ENCODE results near the gene SUSD6. TPM values are rescaled to one million over a fixed set of nuclear protein-coding genes. Genes with fewer than 3 reads are reported as not detected.
"Not testable (repeated sequence)": the region's sequence is repeated elsewhere in the genome, so short reads cannot be mapped to it uniquely, and the experiment has no call there.

SUSD6 gene
- total and polyA plus RNA-seq, 4 donors = 6.8 to 10.8 (median 7.6) TPM

GRCh38 chr14:69637503-69638031, 26.2 kb downstream of the SUSD6 start (continued):
- TF ChIP-seq, protein P1, sequence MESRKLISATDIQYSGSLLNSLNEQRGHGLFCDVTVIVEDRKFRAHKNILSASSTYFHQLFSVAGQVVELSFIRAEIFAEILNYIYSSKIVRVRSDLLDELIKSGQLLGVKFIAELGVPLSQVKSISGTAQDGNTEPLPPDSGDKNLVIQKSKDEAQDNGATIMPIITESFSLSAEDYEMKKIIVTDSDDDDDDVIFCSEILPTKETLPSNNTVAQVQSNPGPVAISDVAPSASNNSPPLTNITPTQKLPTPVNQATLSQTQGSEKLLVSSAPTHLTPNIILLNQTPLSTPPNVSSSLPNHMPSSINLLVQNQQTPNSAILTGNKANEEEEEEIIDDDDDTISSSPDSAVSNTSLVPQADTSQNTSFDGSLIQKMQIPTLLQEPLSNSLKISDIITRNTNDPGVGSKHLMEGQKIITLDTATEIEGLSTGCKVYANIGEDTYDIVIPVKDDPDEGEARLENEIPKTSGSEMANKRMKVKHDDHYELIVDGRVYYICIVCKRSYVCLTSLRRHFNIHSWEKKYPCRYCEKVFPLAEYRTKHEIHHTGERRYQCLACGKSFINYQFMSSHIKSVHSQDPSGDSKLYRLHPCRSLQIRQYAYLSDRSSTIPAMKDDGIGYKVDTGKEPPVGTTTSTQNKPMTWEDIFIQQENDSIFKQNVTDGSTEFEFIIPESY (IDR thresholded peaks at IDR 0.05) = peak; percentile 62
- peak; percentile 92 for TF ChIP-seq NR2F2 (IDR thresholded peaks at IDR 0.05)
- TF ChIP-seq HNF4G (IDR thresholded peaks at IDR 0.05) = peak; percentile 91
- TF ChIP-seq GABPA (IDR thresholded peaks at IDR 0.05 in 1 of 2, conservative IDR thresholded peaks at IDR 0.05 in 1 of 2) = no peak
- TF ChIP-seq RAD21 (IDR thresholded peaks at IDR 0.05) = peak; percentile 27 to 66

GRCh38 chr14:69640931-69641330, 29.5 kb downstream of the SUSD6 start:
- H3K27ac ChIP-seq (ENCODE audit: low read depth in 1 of 2, low read length in 2 of 2) = no peak overlapping the region
- WGBS = 97% methylated on average over 1 of the region's 1 CpG
- DNase-seq (ENCODE audit: low spot score) = no peak

DNA sequence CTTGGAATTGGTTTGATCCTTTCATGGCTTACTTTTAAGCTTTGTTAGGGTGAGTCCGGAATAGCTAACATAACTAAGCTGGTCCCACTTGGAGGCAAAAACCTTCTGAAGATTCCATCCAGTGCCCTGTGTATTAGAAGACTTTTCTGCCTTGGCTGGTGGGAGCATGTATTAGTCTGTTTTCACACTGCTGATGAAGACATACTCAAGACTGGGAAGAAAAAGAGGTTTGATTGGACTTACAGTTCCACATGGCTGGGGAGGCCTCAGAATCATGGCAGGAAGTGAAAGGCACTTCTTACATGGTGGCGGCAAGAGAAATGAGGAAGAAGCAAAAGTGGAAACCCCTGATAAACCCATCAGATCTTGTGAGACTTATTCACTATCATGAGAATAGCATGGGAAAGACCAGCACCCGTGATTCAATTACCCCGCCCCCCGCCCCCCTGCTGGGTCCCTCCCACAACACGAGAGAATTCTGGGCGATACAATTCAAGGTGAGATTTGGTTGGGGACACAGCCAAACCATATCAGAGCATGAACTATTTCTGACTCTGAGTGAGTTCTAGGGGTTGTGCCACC, 30.9 kb downstream of the SUSD6 start:
- not testable (repeated sequence) for H3K36me3 ChIP-seq (ENCODE audit: control insufficient read depth in 4 of 4, insufficient read depth in 3 of 4, low read depth in 1 of 4, low read length in 3 of 4); DNase-seq (ENCODE audit: low spot score); H3K4me3 ChIP-seq (ENCODE audit: low read depth in 1 of 3, low read length in 3 of 3); H3K9me3 ChIP-seq (ENCODE audit: control insufficient read depth in 4 of 4, low read length in 3 of 4); H3K27me3 ChIP-seq (ENCODE audit: control insufficient read depth in 4 of 4, insufficient read depth in 4 of 4, low read length in 3 of 4); H3K9ac ChIP-seq (ENCODE audit: low read depth in 1 of 2, low read length in 2 of 2)
- Histone ChIP-seq H3K27ac (ENCODE audit: low read depth in 1 of 2, low read length in 2 of 2) (peak overlapping the region; percentile 69 to 76), H3K4me1 (ENCODE audit: control insufficient read depth in 4 of 4, insufficient read depth in 4 of 4, low read length in 3 of 4) (peaks cover 11 to 45% (median 22%) of the 10 kb centered on the region in 4 donors)
- WGBS = 88% methylated on average over 7 of the region's 7 CpGs

More at GRCh38 chr14:69640931-69641330, 29.5 kb downstream of the SUSD6 start:
- no peaks in the 10 kb centered on the region for H3K9me3 ChIP-seq (ENCODE audit: control insufficient read depth in 4 of 4, low read length in 3 of 4)
- no peak overlapping the region for H3K9ac ChIP-seq (ENCODE audit: low read depth in 1 of 2, low read length in 2 of 2)
- TF ChIP-seq RAD21 (IDR thresholded peaks at IDR 0.05) (no peak), HNF4A (conservative IDR thresholded peaks at IDR 0.05) (no peak), RXRA (IDR thresholded peaks at IDR 0.05) (no peak), FOXA1 (IDR thresholded peaks at IDR 0.05) (no peak), NR2F2 (IDR thresholded peaks at IDR 0.05) (no peak), FOXA2 (IDR thresholded peaks at IDR 0.05) (no peak), GABPA (IDR thresholded peaks at IDR 0.05 in 1 of 2, conservative IDR thresholded peaks at IDR 0.05 in 1 of 2) (no peak), EGR1 (IDR thresholded peaks at IDR 0.05; ENCODE audit: low read depth in 2 of 2) (no peak)
- TF ChIP-seq, protein P2, sequence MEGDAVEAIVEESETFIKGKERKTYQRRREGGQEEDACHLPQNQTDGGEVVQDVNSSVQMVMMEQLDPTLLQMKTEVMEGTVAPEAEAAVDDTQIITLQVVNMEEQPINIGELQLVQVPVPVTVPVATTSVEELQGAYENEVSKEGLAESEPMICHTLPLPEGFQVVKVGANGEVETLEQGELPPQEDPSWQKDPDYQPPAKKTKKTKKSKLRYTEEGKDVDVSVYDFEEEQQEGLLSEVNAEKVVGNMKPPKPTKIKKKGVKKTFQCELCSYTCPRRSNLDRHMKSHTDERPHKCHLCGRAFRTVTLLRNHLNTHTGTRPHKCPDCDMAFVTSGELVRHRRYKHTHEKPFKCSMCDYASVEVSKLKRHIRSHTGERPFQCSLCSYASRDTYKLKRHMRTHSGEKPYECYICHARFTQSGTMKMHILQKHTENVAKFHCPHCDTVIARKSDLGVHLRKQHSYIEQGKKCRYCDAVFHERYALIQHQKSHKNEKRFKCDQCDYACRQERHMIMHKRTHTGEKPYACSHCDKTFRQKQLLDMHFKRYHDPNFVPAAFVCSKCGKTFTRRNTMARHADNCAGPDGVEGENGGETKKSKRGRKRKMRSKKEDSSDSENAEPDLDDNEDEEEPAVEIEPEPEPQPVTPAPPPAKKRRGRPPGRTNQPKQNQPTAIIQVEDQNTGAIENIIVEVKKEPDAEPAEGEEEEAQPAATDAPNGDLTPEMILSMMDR (IDR thresholded peaks at IDR 0.05; ENCODE audit: low read depth, low read length, missing input control) = no peak
- TF ChIP-seq, protein P3, sequence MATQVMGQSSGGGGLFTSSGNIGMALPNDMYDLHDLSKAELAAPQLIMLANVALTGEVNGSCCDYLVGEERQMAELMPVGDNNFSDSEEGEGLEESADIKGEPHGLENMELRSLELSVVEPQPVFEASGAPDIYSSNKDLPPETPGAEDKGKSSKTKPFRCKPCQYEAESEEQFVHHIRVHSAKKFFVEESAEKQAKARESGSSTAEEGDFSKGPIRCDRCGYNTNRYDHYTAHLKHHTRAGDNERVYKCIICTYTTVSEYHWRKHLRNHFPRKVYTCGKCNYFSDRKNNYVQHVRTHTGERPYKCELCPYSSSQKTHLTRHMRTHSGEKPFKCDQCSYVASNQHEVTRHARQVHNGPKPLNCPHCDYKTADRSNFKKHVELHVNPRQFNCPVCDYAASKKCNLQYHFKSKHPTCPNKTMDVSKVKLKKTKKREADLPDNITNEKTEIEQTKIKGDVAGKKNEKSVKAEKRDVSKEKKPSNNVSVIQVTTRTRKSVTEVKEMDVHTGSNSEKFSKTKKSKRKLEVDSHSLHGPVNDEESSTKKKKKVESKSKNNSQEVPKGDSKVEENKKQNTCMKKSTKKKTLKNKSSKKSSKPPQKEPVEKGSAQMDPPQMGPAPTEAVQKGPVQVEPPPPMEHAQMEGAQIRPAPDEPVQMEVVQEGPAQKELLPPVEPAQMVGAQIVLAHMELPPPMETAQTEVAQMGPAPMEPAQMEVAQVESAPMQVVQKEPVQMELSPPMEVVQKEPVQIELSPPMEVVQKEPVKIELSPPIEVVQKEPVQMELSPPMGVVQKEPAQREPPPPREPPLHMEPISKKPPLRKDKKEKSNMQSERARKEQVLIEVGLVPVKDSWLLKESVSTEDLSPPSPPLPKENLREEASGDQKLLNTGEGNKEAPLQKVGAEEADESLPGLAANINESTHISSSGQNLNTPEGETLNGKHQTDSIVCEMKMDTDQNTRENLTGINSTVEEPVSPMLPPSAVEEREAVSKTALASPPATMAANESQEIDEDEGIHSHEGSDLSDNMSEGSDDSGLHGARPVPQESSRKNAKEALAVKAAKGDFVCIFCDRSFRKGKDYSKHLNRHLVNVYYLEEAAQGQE (IDR thresholded peaks at IDR 0.05) = no peak
- no peak overlapping the region for H3K4me3 ChIP-seq (ENCODE audit: low read depth in 1 of 3, low read length in 3 of 3)
- H3K4me1 ChIP-seq (ENCODE audit: control insufficient read depth in 4 of 4, insufficient read depth in 4 of 4, low read length in 3 of 4) = peaks cover 17 to 54% (median 32%) of the 10 kb centered on the region in 4 donors
- H3K36me3 ChIP-seq (ENCODE audit: control insufficient read depth in 4 of 4, insufficient read depth in 3 of 4, low read depth in 1 of 4, low read length in 3 of 4) = no peaks in the 10 kb centered on the region
- H3K27me3 ChIP-seq (ENCODE audit: control insufficient read depth in 4 of 4, insufficient read depth in 4 of 4, low read length in 3 of 4) = no peaks in the 10 kb centered on the region

Data from liver (tissue), 9 donors.